ENCODE data around the gene TANGO6.

- TF ChIP-seq, protein P1, sequence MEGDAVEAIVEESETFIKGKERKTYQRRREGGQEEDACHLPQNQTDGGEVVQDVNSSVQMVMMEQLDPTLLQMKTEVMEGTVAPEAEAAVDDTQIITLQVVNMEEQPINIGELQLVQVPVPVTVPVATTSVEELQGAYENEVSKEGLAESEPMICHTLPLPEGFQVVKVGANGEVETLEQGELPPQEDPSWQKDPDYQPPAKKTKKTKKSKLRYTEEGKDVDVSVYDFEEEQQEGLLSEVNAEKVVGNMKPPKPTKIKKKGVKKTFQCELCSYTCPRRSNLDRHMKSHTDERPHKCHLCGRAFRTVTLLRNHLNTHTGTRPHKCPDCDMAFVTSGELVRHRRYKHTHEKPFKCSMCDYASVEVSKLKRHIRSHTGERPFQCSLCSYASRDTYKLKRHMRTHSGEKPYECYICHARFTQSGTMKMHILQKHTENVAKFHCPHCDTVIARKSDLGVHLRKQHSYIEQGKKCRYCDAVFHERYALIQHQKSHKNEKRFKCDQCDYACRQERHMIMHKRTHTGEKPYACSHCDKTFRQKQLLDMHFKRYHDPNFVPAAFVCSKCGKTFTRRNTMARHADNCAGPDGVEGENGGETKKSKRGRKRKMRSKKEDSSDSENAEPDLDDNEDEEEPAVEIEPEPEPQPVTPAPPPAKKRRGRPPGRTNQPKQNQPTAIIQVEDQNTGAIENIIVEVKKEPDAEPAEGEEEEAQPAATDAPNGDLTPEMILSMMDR (conservative IDR thresholded peaks at IDR 0.05 in 1 of 2, IDR thresholded peaks at IDR 0.05 in 1 of 2; ENCODE audit: extremely low read depth in 1 of 2, insufficient read depth in 1 of 2, low read depth in 1 of 2, low read length in 2 of 2), result no peak
- TF ChIP-seq EZH2 (IDR thresholded peaks at IDR 0.05; ENCODE audit: borderline replicate concordance, low read length), result no peak
Measured at GRCh38 chr16:69033151-69033949, 190.0 kb downstream of the TANGO6 start.
